Testis (tissue), 2 donors: ENCODE results near the gene C19orf25.

Experiments used
- CTCF ChIP-seq, 3 experiments: fragments of 450-650 bp in 2 of 3; fragments of 200-600 bp in 1 of 3; sonication (generic) in 1 of 3; IDR thresholded peaks; one replicate each; pipeline ENCODE4 v1.5.1; 2016 to 2019; ENCODE audit warnings: antibody characterized with exemption in 3 of 3, mild to moderate bottlenecking in 2 of 3, moderate library complexity in 1 of 3
- POLR2A ChIP-seq: fragments of 450-650 bp; IDR thresholded peaks from one replicate; pipeline ENCODE4 v1.6.1; 2017; ENCODE audit warnings: antibody characterized with exemption, mild to moderate bottlenecking, moderate library complexity

- no peak for TF ChIP-seq POLR2A
- no peak for TF ChIP-seq CTCF (IDR thresholded peaks at IDR 0.05)
Observed at GRCh38 chr19:1461862-1462261, 17.2 kb downstream of the C19orf25 start.
